ENCODE results near the gene RADIL.

DNA sequence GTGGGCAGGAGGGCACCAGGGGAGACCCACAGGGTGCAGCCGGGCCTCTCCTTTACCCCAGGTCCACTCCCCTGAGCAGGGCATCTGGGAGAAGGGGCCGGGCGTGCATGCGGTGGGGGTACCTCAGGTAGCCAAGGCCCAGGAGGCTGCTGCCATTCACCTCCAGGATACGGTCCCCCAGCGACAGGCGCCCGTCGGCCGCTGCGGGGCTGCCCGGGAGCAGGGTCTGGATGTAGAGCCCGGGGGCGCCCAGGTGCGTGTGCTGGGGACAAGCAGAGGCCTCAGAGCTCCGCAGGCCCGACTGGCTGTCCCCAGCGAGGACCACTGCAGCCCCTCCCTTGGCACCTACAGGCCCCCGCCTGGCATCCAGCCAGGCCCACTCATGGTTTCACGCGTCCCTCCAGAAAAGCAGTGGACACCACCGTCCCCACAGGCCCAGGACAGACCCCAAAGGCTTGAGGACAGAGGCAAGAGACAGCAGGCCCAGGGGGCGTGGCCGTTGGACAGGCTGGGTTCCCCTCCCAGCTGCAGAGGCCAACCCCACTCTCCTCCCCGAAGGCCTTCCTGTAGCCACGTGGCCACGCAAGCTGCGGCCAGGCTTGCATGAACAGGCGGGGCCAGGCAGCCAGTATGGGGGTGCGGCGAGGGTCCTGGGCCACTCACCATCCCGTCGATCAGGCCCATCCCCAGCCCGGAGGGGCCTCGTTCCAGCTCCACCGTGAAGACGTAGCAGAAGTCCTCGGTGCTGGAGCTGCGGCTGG lies 83.8 kb downstream of the RADIL start:
- no peak for TF ChIP-seq POLR2AphosphoS5 (IDR thresholded peaks at IDR 0.05)
- TF ChIP-seq, protein P1, sequence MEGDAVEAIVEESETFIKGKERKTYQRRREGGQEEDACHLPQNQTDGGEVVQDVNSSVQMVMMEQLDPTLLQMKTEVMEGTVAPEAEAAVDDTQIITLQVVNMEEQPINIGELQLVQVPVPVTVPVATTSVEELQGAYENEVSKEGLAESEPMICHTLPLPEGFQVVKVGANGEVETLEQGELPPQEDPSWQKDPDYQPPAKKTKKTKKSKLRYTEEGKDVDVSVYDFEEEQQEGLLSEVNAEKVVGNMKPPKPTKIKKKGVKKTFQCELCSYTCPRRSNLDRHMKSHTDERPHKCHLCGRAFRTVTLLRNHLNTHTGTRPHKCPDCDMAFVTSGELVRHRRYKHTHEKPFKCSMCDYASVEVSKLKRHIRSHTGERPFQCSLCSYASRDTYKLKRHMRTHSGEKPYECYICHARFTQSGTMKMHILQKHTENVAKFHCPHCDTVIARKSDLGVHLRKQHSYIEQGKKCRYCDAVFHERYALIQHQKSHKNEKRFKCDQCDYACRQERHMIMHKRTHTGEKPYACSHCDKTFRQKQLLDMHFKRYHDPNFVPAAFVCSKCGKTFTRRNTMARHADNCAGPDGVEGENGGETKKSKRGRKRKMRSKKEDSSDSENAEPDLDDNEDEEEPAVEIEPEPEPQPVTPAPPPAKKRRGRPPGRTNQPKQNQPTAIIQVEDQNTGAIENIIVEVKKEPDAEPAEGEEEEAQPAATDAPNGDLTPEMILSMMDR (IDR thresholded peaks at IDR 0.05) = no peak
- no peak for TF ChIP-seq EP300 (IDR thresholded peaks at IDR 0.05; ENCODE audit: low read depth)
